CD4-positive, alpha-beta T cell treated with Interleukin-4 for 1 hour (primary cell): ENCODE data around the gene TRAM2.

Experiments used
- DNase-seq, 2 donors: peaks; one replicate each; pipeline ENCODE4 v3.0.0-alpha.2; 2020 to 2022

Gene TRAM2

DNA sequence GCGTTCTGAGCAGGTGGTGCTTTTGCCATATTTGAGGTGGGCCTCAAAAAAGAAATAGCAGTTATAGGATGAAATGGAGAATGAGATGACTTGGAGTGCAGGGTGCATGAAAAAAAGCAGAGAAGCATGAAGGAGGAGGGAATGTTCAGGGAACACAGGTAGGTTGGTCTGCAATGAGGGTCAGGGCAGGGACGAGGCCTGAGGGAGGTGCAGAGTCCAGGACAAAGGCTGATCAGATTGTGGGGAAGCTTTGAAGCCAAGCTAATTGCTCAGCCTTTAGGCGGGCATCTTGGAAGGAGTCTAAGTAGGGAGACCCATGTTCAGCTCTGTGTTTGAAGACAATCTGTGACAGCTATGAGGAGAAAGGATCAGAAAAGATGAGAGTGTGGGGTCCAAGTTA lies 12.0 kb downstream of the TRAM2 start:
- DNase-seq: no peak

DNA sequence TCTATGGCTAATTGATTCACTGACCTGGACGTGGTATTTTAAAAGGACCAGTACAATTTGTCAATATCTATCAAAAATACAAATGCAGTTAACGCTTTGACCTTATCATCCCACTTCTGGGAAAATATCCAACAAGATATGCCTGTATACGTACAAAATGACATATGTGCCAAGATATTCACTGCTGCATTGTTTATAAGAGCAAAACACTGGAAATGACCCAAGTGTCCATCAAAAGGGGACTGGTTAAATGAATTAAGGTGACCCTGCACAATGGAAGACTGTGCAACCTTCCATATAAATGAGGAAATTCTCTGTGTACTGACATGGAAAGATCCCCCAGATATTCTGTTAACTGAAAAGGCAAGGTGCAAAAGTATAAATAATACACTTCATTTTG lies 13.9 kb downstream of the TRAM2 start:
- no peak for DNase-seq

DNA sequence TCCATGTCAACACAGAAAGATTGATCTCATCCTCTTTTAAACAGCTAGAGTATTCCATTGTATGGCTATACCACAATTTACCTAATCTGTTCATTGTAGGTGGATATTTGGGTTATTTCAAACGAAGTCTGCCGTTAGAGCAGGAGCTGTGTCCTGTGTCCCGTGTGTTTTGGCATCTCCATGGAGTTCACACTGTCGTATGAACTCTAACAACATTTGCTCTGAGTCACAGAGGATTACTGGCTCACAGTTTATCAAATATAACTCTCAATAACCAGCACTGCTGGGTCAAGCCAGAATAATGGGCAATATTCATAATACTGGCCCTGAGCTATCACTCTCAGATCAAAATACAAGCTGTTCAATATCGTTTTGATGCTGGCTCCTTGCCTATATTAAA lies 16.4 kb downstream of the TRAM2 start:
- DNase-seq: no peak

DNA sequence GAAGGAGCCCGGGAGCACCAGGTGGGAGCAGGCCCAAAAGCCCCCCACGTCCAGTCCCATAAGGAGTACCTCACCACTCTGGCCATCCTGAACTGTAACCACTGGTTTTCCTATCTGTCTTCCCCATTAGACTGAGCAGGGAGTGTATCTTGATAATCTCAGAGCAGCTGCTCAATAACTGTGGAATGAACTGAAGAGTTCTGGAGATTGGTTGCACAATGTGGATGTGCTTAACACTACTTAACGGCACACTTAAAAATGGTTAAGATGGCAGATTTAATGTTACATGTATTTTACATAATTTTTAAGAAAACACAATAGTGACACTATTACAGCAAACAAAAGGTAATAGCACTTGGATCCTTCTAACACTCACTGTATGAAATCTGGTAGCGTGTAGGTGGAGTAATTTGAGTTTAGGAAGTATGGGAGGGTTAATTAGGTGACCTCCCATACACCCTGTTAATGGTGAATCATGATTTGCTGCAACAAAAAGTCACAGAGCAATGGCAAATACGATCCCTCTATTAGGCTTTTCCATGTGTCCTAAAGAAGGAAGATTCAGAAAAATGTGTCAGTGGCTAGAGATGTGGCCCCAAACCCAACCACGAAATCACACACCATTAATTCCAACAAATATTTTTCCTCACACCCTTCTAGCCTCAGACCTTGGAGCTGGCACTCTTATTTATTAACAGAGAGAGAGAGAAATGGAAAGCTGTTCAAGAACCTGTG lies 18.4 kb downstream of the TRAM2 start:
- DNase-seq: no peak

DNA sequence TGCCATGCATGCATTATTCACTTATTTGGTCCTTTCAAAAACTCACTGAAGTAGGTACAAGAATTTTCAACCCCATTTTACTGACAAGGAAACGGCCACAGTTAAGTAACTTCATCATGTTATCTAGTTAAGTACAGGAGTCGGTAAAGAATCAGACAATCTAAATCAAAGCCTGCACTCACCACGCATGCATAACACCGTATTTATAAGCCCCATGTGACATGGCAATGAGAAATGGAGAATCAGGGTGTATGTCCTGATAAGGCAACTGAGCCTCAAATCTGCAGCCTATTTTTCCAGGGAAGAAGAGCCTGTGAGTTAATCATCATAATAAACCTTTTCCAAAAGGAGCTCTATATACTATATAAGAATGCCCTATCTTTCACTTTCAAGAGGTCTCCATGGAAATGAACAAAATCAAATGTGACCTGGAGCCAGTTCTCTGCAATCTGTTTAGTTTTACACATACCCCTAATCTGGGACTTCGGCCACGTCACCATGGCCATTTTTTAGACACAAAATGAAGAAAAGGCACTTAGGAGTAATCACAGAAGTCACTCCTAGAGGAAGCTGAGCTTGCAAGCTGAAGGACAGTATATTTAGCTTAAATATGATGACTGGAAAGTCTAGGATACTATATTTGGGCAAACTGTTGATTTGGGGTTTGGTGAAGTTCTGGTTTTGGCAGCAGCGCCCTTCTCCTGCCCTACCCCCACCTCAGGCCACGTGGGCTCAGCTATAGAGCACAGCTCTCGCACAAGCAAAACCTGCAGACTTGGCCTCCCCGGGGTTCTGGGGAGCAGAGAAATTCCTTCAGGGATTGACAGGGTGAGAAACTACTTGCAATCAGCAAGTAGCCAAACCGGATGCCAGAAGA lies 19.2 kb downstream of the TRAM2 start:
- DNase-seq: no peak

DNA sequence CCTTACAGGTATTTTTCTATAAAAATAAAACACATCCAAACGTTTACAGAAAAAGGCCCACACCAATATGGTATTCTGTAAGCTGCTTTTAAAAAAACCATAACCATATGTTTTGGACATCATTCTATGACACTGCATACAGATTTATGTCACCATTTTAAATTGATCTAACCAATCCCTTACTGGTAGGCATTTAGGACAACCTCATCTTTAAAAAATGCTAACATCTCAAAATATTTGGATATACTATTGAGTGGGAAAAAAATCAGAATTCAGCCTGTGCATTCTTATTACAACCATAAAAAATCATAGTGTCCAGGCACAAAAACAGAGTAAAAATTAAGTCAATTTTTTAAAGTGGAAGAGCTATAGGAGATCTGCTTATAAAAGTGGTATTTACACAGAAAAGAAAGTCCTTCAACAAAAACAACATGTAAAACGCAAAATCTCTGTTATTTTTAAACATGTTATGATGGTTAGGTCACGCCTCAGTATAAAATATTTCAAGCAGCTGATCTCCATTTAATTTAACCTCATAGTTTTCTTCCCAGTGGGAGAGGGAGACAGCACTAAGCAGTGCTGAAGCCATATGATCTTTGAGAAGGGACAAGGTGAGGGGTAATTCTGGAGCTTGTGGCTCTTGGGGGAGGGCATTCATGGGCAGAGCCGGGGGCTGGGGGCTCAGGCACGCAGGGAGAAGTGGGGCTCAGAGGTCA lies 21.2 kb downstream of the TRAM2 start:
- no peak for DNase-seq

DNA sequence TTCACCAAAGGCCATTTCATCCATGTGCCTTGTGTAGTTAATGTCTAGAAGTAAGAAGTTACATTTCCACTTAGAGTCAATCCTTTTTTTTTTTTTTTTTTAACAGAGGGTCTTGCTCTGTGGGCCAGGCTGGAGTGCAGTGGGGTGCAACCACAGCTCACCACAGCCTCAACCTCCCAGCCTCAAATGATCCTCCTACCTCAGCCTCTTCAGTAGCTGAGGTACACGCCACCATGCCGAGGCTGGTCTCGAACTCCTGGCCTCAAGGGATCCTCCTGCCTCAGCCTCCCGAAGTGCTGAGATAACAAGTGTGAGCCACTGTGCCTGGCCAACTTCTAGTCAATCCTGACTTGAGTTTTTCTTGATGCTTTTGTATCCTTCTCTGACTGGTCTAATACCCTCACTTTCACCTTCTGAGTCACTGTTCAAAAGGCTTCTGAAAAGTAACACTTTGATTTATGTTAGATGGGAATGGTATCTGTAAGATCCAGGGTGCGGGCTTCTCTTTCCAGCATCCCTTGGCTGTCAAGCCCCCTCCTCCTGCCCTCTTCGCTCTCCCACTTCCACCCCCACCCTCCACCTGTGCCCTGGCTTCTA lies 22.1 kb downstream of the TRAM2 start:
- no peak for DNase-seq

DNA sequence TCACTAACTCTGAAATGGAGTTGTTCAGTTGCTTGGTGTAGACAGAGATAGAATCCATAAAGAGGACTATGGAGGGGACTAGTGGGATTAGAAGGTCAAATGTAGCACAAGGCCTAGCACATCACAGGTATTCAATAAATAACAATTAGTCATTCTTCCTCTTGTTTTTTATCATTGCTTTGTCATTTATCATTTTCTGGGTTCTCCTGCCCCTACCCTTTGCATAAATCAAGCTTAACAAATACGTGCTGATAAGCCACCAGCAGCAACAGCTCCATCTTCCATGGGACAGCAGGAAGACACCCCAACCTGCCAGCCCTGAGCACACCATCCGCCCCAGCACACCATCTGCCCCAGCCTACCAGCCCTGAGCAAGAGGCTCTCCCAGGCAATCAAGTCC lies 23.1 kb downstream of the TRAM2 start:
- no peak for DNase-seq

DNA sequence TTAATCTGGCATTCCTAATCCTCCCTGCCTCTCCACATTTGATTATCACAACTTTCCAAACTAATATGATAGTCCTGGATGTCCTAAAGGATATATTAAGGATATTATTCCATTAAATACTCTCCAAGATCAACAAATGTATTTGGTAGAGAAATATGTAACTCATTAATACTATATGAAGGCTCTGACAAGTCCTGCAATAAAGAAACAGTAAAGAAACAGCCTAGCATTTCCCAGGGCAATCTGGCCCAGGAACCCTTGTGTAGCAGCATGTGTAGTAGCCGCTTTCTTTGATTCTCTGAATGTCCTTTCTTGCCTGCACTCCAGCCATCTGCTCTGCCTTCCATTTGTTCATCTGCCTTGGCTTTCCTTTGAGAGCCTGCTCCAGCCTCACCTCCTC lies 23.7 kb downstream of the TRAM2 start:
- DNase-seq: no peak

DNA sequence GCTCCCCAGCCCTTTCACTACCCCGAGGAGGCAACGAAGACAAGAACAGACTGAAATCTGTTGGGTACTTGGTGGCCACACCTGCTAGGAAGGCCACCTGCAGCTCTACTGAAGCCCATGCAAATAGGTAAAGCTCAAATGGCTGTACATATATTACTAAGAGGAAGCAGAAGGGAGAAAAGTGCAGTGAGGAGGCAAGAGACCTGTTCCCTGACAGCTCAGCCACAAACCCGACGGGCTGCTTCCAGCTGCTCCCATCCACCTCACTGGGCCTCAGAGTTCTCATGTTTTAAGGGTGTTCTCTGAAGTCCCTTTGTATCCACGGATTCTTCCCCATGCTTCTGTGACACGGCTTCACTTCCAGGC lies 24.6 kb downstream of the TRAM2 start:
- no peak for DNase-seq

DNA sequence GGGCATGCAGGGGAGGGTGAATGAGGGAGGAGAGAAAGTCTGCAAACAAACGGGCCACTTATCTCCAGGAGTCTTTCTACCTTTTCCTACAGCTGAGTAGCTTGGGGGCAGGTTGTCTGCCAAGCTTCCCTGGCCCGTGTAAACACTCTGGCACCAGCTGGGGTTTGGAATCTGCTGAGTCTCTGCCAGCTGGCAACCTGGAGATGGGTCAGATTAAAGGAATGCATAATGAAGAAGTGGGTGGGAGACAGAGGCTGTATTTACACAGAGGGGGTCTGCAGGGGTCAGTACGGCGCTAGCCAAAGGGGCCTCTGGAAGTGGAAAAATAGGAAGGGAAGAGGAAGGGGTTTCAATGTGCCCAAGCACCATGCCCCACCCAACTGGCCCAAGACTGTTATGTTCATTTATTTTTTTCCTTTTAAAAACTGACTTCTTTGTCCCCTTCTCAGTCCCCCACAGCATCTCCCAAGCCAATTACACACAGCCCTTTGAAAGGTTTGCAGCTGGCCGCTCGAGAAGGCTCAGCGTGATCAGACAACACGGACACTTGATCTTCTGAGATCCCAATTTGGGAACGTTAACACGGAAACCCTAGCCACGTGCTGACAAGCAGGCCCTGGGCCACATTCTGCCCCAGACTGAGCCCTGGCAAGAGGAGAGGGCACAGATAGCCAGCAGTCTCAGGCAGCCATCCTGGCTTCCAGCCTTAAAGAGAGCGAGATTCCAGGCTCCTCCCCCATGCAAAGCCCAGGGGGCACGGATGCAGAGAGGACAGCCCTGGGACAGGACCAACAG lies 25.2 kb downstream of the TRAM2 start:
- DNase-seq: no peak

DNA sequence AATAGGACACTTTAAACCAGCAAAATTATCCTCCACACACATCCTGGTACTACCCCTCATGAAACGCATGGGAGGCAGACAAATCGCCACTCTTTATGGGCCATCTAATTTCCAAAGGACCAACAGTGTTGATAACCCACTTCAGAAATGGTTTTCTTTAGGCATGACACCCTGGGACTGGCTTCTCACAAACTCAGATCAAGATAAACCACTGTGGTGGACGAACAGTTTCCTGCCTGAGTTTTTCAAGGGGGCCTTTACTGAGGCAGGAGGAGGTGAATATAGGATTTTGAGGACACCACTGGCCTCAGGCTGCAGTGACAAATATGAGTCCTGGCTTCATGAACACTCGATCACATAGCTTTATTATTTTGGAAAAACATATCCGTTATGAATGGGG lies 26.0 kb downstream of the TRAM2 start:
- no peak for DNase-seq

DNA sequence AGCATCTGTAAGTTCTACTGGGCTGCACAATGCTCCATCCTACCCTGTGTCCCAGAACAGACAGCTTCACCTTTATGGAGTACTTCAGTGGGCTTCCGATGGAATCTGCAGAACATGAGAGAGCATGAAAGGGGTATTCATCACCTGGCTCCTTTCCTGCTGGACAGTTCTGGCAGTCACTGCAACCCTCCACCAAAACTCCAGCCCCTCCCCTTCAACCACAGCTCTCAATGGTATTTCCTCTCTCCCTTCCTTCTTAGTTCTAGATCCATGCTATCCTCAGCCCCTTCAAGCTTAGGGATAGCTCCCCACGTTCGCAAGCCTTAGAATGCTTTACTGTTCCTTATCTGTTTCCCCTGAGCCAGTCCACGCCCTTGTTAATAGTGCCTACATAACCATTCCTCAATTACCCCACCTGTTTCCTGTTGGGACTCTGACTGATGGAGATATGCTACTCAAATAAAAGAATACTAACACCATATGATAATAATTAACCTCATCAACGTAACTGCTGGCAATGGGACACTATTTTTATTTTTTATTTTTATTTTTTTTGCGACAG lies 26.8 kb downstream of the TRAM2 start:
- DNase-seq: no peak

DNA sequence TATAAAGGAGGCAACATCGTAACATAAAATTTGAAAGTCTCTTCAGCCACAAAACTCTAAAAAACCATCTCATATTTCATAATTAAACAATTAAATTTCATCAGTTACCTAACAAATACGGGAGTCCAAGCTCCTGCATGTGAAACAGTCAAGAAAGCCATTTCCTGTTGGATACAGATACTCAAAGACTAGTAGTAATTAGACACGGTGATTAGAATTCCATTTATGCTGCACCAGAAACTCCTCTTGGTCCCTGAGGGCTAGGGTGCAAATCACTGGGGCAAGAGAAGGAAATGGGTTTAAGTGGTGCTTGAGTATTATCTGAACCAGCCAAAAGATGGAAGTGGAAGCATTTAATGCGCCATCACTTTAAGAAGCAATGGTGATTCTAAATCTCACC lies 27.4 kb downstream of the TRAM2 start:
- DNase-seq: no peak

DNA sequence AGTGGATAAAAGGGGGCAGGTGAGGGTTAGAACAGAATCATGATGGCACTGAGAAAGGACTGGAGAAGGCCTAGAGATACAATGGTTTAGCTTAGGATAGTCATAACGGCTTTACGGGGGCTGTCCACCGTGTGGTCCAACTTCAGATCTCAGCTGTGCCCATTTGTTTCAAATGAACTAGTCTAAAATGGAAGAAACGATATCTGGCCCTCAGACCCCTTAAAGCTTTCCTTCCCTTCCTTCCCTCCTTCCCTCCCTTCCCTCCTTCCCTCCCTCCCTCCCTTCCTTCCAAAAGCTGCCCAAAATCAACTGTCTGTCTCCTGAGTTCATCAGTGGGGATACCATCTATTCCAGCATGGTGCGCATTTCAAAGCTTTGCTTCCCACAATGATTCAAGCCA lies 27.9 kb downstream of the TRAM2 start:
- no peak for DNase-seq

DNA sequence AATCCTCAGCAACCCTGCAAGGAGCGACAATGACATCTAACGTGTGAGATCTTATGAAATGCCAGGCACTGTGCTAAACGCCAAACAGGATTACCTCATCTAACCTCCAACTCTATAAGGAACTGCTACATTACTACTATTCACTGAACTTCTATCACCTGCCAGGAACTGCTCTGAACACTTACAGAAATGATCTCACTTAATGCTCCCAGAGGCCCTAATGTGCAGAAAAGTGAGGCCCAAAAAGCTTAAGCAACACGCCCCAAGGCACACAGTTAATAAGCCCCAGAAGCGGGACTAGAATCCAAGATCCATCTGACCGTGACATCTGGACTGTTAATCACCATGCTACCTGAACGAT lies 28.5 kb downstream of the TRAM2 start:
- DNase-seq: no peak

DNA sequence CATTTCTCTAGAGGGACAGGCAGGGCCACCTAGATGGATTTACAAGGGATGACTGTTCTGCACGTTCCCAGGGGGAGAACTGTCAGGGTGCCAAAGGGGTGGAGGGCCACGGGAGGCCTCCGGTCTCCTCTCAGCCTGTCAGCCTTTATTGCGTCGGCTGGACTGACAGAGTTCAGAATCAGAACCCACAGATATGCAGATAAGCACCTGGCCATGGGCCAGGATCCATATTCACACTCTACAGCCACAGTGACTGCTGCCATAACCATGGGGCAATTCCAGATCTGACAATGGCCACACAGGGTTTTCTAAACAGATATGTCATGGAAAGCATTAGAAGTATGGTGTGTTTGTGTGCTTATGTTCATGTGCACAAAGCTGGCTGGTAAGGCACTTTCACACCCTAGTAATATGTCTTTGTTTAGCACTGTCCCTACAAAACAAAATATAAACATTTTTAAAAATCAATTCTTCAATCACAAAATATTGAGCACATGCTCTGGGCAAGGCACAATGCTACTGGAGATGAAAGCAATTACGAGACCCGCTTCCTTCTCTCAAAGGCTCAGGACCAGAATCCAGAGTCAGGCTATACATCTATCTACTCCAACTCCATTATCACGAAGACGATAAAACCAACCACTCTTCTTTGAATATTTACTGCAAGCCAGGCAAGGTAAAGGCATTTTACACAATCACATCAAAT lies 29.1 kb downstream of the TRAM2 start:
- DNase-seq: no peak

DNA sequence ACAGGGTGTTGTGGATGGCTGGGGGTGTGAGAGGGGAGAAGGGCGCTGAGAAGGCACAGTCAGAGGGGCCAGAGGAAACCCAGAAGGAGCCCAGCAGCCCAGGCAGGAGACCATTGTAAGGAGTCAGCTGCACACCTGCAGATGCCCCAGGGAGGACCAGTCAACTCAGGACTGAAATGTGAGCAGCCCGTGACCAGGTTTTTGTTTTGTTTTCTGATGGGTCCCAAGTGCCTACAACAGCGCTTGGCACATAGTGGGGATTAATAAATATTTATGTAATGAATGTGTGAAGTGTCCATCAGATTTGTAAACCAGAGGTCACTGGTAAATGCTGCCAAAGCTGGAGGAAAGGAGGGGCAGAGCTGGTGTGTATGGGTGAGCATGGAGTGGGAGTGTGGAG lies 30.2 kb downstream of the TRAM2 start:
- no peak for DNase-seq

DNA sequence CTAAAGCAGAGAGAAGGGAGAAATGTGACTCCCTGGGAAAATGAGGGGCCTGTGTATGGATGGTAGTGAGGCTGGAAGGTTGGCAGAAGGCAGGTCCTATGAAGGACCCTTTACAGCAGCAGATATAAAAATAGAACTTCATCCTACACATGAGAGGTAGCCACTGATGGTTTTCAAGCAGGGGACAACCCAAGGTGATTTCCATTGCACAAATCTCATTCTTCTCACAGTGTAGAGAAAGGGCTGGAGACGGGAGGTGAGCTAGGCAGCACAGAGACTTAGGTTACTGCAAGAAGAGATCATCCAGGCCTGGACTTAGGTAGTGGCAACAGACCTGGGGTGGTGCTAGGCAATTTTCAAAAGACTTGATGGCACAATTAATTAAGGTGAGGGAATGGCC lies 30.7 kb downstream of the TRAM2 start:
- DNase-seq: no peak

DNA sequence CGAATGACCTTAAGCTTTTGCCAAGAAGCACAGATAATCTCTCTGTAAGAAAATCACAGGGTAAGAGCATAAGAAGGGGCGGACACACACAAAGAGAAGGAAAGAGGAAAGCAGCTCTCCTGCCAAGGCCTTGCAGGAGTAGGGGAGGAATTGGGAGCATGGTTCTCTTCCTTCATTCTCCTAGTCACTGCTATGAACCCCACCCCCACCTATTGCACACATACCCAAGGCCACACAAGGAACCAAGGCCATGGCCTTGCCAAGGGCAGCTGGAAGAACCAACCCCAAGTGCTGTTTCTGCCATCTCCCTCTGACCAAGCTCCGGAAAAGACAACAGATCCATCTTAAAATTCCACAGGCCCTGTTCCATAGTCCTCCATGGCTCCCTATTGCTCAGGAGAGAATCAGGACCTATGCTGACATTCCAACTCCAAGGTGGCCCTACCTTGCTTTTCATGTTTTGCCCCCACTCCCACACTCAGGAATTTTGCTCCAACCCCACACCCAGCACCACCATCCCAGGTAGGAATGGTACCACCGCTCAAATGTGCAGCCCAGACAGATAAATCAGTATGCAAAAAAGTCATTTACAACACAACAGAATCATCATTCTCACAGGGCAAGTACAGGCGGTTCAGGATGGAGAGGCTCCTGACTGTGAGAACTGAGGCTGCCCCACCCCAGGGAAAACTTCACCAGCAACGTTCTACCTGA lies 31.3 kb downstream of the TRAM2 start:
- DNase-seq: no peak
